Kidney (tissue), 14 donors: Measurements from ENCODE around the gene ADGRF4. TPM values are rescaled to one million over a fixed set of nuclear protein-coding genes. Genes with fewer than 3 reads are reported as not detected.

Experiments used
- DNase-seq, 5 donors: peaks; one replicate each; pipeline ENCODE4 v3.0.0-alpha.2; 2013 to 2020
- FAIRE-seq: peaks from 2 replicates; lab custom pipeline; 2012; peaks lifted over from hg19 to GRCh38; lab: Jason Lieb, UNC
- H3K27ac ChIP-seq, 2 donors: one replicate each; pipeline ENCODE4 v1.7.0; 2013; ENCODE audit warnings: low read depth in 2 of 2, low read length in 2 of 2, inconsistent platforms in 1 of 2
- H3K27me3 ChIP-seq: one replicate; pipeline ENCODE4 v1.7.1; 2013; ENCODE audit warnings: low read length, inconsistent platforms; ENCODE audit not compliant: control insufficient read depth, insufficient read depth
- H3K36me3 ChIP-seq, 3 donors: one replicate each; pipeline versions ENCODE4 v1.7.0 to v1.7.1; 2013; ENCODE audit warnings: low read length in 3 of 3, control low read depth in 1 of 3, inconsistent platforms in 1 of 3; ENCODE audit not compliant: insufficient read depth in 3 of 3, control insufficient read depth in 2 of 3
- H3K4me1 ChIP-seq, 3 donors: one replicate each; pipeline versions ENCODE4 v1.7.0 to v1.7.1; 2013; ENCODE audit warnings: low read length in 3 of 3, inconsistent platforms in 1 of 3, low read depth in 1 of 3; ENCODE audit not compliant: control insufficient read depth in 2 of 3, insufficient read depth in 2 of 3
- H3K4me3 ChIP-seq, 3 donors: one replicate each; pipeline versions ENCODE4 v1.7.0 to v1.8.1; 2013; ENCODE audit warnings: low read length in 3 of 3, control low read depth in 1 of 3, inconsistent platforms in 1 of 3
- H3K9ac ChIP-seq, 3 donors: one replicate each; pipeline versions ENCODE4 v1.7.0 to v1.7.1; 2013; ENCODE audit warnings: low read length in 3 of 3, control low read depth in 1 of 3, inconsistent platforms in 1 of 3
- H3K9me3 ChIP-seq, 3 donors: one replicate each; pipeline versions ENCODE4 v1.7.0 to v1.7.1; 2013; ENCODE audit warnings: low read length in 3 of 3, control low read depth in 1 of 3, inconsistent platforms in 1 of 3; ENCODE audit not compliant: control insufficient read depth in 2 of 3, insufficient read depth in 1 of 3
- intact Hi-C: fragments of 100-400 bp; cut with DNase I; formaldehyde crosslinking; loops from one replicate; pipeline ENCODE4 v1.11.1; 2022
- polyA plus RNA-seq: library from polyadenylated mRNA; stranded (reverse); fragments of 350-450 nt; fragmentation: Illumina TruSeq; extraction: RNeasy Lipid Tissue Mini Kit (QIAGEN cat#74804); gene quantifications from one replicate; pipeline ENCODE4 v1.2.3, GENCODE V29; 2014; ENCODE audit warnings: low read depth, low replicate concordance; ENCODE audit not compliant: insufficient read depth
- total RNA-seq: library from RNA; stranded (reverse); fragmentation: NEBNext Ultra II Directional; extraction: Animal tissue kit (Norgen Biotek cat#: 25700); gene quantifications from one replicate; pipeline ENCODE4 v1.2.1, GENCODE V29; 2021
- TF ChIP-seq, protein P1 (sequence below): IDR thresholded peaks from 3 replicates; pipeline ENCODE4 v1.5.1; 2012; ENCODE audit warnings: mild to moderate bottlenecking, moderate library complexity, borderline replicate concordance; ENCODE audit not compliant: insufficient read depth; ENCODE audit errors: extremely low read depth
- donor health status: control.
- donor health status: control.
- donor health status: control.
- donor health status: control.
- donor health status: control.
- donor health status: DM: yes; HTN: yes; CAD: no.
- donor health status: Normal renal cell carcinoma (clear cell type).

The ADGRF4 gene
- total and polyA plus RNA-seq, 2 donors from 2014 or later, result not detected

- H3K36me3 ChIP-seq, result no peaks in the 10 kb centered on the region
- no peak overlapping the region for H3K27ac ChIP-seq
- FAIRE-seq (no peak), DNase-seq (no peak)
- H3K9me3 ChIP-seq, result no peaks in the 10 kb centered on the region
- no peaks in the 10 kb centered on the region for H3K4me1 ChIP-seq
- H3K27me3 ChIP-seq, result no peaks in the 10 kb centered on the region
- H3K9ac ChIP-seq, result no peak overlapping the region
- intact Hi-C loops, result no loop called here
- no peak overlapping the region for H3K4me3 ChIP-seq
- TF ChIP-seq, protein P1, sequence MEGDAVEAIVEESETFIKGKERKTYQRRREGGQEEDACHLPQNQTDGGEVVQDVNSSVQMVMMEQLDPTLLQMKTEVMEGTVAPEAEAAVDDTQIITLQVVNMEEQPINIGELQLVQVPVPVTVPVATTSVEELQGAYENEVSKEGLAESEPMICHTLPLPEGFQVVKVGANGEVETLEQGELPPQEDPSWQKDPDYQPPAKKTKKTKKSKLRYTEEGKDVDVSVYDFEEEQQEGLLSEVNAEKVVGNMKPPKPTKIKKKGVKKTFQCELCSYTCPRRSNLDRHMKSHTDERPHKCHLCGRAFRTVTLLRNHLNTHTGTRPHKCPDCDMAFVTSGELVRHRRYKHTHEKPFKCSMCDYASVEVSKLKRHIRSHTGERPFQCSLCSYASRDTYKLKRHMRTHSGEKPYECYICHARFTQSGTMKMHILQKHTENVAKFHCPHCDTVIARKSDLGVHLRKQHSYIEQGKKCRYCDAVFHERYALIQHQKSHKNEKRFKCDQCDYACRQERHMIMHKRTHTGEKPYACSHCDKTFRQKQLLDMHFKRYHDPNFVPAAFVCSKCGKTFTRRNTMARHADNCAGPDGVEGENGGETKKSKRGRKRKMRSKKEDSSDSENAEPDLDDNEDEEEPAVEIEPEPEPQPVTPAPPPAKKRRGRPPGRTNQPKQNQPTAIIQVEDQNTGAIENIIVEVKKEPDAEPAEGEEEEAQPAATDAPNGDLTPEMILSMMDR, result no peak
These were observed 22.8 kb downstream of the ADGRF4 start for GRCh38 chr6:47721189-47721588.

DNA sequence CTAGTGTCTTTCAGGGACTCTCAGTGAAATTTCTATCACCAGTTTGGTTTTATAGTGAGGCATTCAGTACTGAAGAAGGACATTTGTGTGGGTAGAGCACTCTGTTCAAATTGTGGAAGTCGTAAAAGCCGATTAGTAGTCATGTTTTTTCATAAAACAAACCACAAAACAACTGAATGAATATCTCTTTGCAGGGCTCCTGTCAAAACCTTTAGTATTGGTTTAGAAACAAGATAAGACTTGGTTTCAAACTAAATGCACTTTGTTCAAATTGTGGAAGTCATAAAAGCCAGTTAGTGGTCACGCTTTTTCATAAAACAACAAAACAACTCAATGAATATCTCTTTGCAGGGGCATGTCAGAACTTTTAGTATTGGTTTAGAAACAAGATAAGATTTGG, 23.8 kb downstream of the ADGRF4 start:
- FAIRE-seq, result no peak
- TF ChIP-seq, protein P1, result no peak
- Histone ChIP-seq H3K4me1 (no peaks in the 10 kb centered on the region), H3K9ac (no peak overlapping the region), H3K9me3 (no peaks in the 10 kb centered on the region), H3K36me3 (no peaks in the 10 kb centered on the region), H3K27me3 (no peaks in the 10 kb centered on the region), H3K27ac (no peak overlapping the region), H3K4me3 (peak overlapping the region in 1 of 3 donors; percentile 8)
- peak in 2 of 5 donors; percentile 29 to 57 for DNase-seq
- intact Hi-C loops, result no loop called here

DNA sequence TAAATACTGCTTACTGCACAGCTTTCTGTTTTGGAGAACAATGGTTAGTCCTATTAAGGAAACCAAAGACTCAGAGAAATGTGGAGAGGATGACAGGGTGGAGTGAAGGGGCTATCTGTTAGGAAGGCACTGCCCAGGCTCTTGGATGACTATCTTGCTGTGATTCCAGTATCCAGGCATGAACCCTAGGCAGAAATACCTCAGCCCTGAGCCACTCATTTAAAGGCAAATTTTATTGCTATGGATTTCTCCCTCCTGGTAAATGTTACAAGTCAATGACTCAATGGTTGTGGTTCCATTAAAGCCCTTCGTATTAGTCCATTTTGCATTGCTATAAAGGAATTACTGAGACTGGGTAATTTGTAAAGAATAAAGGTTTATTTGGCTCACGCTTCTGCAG, 25.9 kb downstream of the ADGRF4 start:
- intact Hi-C loops, result no loop called here
- Histone ChIP-seq H3K27me3 (no peaks in the 10 kb centered on the region), H3K9ac (no peak overlapping the region), H3K4me1 (no peaks in the 10 kb centered on the region), H3K9me3 (no peaks in the 10 kb centered on the region), H3K36me3 (no peaks in the 10 kb centered on the region), H3K4me3 (no peak overlapping the region), H3K27ac (no peak overlapping the region)
- FAIRE-seq (no peak), DNase-seq (no peak)
- TF ChIP-seq, protein P1, result no peak

GRCh38 chr6:47727391-47727790, 29.0 kb downstream of the ADGRF4 start:
- H3K9me3 ChIP-seq, result no peaks in the 10 kb centered on the region
- H3K27ac ChIP-seq, result no peak overlapping the region
- H3K4me1 ChIP-seq, result no peaks in the 10 kb centered on the region
- no peak overlapping the region for H3K9ac ChIP-seq
- intact Hi-C loops, result no loop called here
- TF ChIP-seq, protein P1, result no peak
- no peak overlapping the region for H3K4me3 ChIP-seq
- H3K36me3 ChIP-seq, result no peaks in the 10 kb centered on the region
- no peaks in the 10 kb centered on the region for H3K27me3 ChIP-seq
- DNase-seq (peak in 1 of 5 donors; percentile 7), FAIRE-seq (no peak)
